ENCODE results near the gene POLE. TPM values are rescaled to one million over a fixed set of nuclear protein-coding genes. Genes with fewer than 3 reads are reported as not detected.

The POLE gene
- total RNA-seq, 1 donor from 2014 or later = 25.5 TPM

GRCh38 chr12:132633901-132634300 is 53.2 kb downstream of the POLE start:
- no peak for DNase-seq (ENCODE audit: low read depth in 2 of 2)

- DNase-seq (ENCODE audit: low read depth in 2 of 2) = no peak
Observed at GRCh38 chr12:132633398-132633797, 53.7 kb downstream of the POLE start.

DNA sequence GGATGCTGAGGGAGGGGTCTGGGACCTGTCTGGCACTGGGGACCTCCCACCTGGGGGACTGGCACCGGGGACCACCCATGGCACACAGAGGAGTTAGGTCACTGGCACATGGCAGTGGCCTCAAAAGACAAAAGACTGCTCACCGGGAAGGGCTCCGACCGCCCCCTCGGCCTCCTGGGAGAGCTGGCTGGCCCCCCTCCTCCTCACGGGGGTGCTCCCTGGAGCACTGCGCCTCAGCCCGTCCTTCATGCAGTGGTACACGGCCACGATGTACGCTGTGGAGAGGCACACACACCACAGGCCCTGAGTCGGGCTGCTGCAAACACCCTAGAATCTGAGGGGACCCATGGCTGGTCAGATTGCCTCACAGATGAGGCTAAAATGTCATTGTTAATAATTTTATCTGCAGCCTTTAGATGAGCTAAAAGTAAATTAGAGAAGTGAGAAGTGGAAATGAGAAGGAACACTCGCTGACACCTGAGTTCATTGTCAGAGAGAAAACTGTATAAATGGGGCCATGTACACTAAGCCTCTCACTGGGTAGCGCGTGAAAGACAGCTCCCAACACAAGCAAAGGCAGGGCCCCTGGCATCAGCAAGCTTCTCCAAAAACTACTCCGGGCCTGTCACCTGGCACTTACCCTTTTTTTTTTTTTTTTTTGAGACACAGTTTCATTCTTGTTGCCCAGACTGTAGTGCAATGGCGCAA is 54.5 kb downstream of the POLE start:
- DNase-seq (ENCODE audit: low read depth in 2 of 2) = no peak

- DNase-seq (ENCODE audit: low read depth in 2 of 2) = no peak
Observed at GRCh38 chr12:132631666-132632065, 55.5 kb downstream of the POLE start.

DNA sequence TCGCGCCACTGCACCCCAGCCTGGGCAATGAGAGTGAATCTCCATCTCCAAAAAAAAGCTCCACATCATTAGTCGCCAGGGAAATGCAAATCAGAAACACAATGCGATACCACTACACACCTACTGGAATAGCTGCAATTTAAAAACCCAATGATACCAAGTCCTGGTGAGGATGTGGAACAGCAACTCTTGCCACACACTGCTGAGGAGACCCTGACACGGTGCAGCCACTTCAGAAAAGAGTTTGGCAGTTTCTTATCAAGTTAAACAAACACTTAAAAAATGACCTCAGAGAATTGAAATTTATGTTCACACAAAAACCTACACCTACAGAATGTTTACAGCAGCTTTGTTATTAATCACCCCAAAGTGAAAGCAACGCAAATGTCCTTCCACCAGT is 56.5 kb downstream of the POLE start:
- no peak for DNase-seq (ENCODE audit: low read depth in 2 of 2)

GRCh38 chr12:132629330-132629729 is 57.8 kb downstream of the POLE start:
- DNase-seq (ENCODE audit: low read depth in 2 of 2) = no peak

- DNase-seq (ENCODE audit: low read depth in 2 of 2) = no peak
Observed at GRCh38 chr12:132625731-132626430, 61.3 kb downstream of the POLE start.

- DNase-seq (ENCODE audit: low read depth in 2 of 2) = no peak
Observed at GRCh38 chr12:132624910-132625630, 62.1 kb downstream of the POLE start.

DNA sequence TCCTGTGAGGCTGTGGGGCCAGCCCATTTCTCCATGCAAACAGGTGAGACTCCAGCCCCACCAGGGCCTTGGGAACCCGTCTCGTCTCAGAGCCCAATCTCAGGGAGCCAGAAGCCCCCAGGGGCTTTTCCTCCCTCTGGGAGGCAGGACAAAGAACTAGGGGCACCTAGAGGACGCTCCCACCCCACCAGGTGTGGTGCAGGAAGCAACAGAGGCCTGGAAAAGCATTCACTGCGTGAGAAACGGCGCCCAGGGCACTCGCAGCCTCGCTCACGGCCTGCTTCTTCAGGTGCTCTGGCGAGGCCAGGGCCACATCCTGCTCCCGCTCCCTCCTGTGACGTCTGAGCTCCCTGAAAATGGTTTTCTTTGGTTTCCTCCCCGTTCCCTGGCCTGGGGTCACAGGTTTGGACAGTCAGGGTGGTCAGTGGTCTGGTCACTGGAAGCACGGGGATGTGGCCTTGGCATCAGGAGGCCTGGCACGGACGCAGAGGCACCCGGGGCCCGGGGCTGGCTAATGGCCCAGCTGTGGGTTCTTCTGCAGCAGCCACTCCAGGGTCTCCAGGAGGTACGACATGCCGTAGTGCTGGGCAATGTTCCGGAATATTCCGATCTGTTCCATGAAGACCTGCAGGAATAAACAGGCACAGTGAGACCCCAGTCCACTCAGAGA is 62.8 kb downstream of the POLE start:
- DNase-seq (ENCODE audit: low read depth in 2 of 2) = no peak

DNA sequence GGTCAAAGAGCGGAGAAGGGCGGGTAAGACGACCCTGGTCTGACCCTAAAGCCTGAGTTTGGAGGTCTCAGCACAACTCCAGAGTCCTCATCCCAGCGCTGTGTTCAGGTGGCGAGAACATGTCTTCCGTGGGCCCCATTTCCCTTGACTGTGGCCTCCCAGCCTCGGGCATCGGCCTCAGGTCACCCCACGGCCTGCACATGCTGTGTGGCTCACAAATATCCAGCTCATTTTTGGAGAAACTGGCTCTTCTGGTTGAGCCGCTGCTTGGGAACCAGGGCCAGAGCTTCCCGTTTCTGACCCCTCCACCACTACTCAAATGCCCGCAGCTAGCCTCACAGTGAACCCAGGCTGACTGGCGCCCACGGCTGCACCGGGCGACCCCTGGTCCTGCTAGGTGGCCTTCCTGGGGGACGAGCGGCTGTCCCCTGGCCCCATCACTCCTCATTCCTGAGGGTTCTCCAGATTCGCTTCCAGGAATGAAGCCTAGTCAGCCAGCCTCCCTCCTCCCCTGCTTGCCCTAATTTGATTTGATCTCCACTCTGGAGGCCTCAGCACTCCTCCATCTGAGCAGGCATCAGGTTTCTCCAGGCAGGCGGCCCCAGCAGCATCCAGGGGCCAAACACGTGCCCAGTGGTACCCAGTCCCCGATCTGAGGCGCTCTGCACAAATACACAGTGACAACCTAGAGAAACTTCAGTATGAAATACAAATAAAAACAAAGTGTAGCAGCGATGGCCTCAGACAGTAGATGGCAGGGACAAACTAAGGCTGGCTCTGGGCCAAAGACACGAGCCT is 63.9 kb downstream of the POLE start:
- no peak for DNase-seq (ENCODE audit: low read depth in 2 of 2)

DNA sequence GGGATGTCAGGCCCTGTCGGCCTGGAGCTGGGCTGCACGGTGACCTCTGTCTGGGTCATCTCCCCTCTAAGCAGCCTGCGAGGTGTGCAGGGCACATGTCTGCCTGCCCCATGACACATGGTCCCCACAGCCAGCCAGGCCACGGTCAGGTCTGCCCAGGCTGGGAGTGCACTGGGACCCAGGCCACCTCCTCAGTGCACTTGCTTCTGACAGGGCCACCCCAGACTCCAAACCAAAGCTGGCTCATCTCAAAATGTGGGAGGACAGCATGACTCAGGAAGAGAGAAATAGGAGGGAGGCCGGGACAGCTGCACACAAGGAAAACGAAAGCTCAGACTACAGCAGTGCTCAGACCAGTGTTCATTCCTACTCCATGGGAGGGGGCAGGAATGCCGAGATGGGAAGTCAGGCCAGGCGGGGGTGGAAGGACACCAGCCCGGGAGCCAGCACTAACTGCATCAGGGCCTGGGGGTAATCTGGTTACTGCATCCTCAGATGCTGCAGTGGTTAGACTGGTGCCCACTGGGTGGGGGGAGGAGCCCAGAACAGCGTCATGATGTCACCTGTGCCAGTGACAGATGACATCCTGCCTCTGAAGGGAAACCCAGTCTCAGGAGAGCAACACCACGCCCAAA is 64.6 kb downstream of the POLE start:
- DNase-seq (ENCODE audit: low read depth in 2 of 2) = no peak

DNA sequence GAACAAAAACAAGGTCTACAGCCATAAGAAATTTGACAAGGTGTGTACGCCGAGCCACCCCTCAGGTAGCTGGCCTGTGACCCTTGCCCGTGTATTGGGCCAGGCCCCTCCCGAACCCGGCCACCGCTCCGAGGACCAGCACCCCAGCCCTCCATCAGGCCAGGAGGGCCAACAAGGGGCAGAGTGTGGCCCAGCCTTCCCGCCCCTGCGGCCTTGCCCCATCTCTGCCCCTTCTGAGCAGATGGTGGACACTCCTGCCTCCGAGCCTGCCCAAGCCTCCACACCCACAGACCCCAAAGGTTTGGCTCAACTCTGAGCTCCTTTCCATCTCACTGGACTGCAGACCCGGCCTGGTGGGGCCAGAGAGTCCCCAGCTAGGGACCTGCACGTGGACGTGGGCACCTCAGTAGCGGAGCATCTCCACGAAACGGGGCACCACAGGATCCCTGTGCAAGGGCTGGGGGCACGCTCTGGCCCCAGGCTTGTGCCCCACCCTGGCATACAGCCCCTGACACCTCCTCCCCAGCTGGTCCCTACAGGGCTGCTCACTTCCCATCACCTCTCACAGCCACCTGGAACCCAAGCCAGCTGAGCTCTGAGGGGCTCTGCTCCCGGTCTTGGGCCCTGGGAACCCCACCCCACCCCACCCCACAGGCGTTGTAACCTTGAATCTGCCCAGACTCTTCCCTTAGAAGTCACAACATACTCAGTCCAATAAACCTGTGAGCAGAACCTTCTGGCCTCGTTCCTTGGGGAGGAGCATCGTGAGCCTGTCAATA is 65.3 kb downstream of the POLE start:
- no peak for DNase-seq (ENCODE audit: low read depth in 2 of 2)

- no peak for DNase-seq (ENCODE audit: low read depth in 2 of 2)
Observed at GRCh38 chr12:132620899-132621656, 66.1 kb downstream of the POLE start.

DNA sequence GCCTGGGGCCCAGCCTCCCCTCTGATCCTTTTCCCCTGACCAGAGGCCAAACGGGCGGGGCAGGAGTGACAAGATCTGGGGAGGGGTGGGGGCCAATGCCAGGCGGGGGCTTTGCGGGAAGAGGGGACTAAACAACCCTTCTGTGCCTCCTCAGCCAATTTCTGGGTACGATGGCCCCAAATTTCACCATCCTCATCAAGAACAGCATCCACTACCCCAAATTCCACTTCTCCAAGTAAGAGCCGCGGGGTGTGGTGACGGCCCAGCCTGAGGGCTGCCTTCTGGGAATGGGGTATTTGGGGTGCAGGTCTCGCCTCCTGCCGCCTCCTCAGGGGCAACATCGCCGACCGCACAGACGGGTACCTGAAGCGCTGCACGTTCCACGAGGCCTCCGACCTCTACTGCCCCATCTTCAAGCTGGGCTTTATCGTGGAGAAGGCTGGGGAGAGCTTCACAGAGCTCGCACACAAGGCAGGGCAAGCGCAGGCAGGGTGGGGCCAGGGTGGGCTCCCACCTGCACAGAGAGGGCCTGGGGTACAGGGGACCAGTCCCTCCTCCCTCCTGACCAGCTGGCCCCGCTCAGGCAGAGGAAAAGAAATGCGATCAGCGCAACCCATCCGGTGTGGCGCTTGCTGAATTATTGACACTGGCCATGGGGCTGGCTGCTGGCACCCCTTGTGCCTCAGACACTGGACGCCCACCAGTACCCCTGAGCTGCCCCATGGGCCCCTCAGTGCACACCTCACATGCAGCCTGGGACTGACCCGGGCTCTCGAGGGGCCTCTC is 66.8 kb downstream of the POLE start:
- no peak for DNase-seq (ENCODE audit: low read depth in 2 of 2)

DNA sequence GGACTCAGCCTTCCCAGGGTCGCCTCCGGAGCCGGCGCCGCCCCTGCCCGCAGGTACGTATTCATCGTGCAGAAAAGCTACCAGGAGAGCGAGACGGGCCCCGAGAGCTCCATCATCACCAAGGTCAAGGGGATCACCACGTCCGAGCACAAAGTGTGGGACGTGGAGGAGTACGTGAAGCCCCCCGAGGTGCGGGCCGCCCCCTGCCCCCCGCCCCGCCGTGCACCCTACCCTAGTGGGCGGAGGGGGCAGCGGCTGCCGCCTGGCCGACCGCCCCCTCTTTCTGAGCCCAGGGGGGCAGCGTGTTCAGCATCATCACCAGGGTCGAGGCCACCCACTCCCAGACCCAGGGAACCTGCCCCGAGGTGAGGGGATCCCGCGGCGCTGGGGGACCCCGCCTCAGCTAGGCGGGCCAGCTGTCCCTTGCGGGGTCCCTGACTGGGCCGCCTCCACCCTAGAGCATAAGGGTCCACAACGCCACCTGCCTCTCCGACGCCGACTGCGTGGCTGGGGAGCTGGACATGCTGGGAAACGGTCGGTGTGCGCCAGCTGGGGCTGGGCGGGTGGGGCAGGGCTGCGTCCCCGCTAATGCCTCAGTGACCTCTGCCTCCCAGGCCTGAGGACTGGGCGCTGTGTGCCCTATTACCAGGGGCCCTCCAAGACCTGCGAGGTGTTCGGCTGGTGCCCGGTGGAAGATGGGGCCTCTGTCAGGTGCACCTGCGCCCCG is 67.6 kb downstream of the POLE start:
- no peak for DNase-seq (ENCODE audit: low read depth in 2 of 2)

GRCh38 chr12:132619071-132619385 is 68.1 kb downstream of the POLE start:
- no peak for DNase-seq (ENCODE audit: low read depth in 2 of 2)

GRCh38 chr12:132618683-132619043 is 68.5 kb downstream of the POLE start, which contains the start of gene P2RX2:
TSS of gene P2RX2 (plus strand) at chr12:132618776. CDS start at chr12:132618817, 41 bp downstream.
- no peak for DNase-seq (ENCODE audit: low read depth in 2 of 2)

Data from dermis microvascular lymphatic vessel endothelial cell (primary cell).